Activated CD8-positive, alpha-beta memory T cell treated with anti-CD3 and anti-CD28 coated beads, Interleukin-2, amount 10 ng/mL, durations not matched to agents 7 days and 5 days (primary cell): ENCODE results near the gene EHF. TPM values are rescaled to one million over a fixed set of nuclear protein-coding genes. Genes with fewer than 3 reads are reported as not detected.
"Not testable (repeated sequence)": the region's sequence is repeated elsewhere in the genome, so short reads cannot be mapped to it uniquely, and the experiment has no call there.

Experiments used
- ATAC-seq: fragments of 150-1000 bp; cut with Tn5 transposase; one replicate; pipeline ENCODE4 v1.10.0; 2021; ENCODE audit warnings: moderate library complexity
- CTCF ChIA-PET: fragments of 350-600 bp; sonication (Branson Sonifier 250); formaldehyde crosslinking; loops from one replicate; lab custom pipeline; 2021; ENCODE audit warnings: antibody characterized with exemption; lab: Charles Lee
- DNase-seq: peaks from one replicate; pipeline ENCODE4 v3.0.0-alpha.2; 2020
- H3K27ac Mint-ChIP-seq: one replicate; pipeline ENCODE4 v1.8.0; 2021; ENCODE audit warnings: mild to moderate bottlenecking, mixed read lengths
- H3K27me3 Mint-ChIP-seq: one replicate; pipeline ENCODE4 v1.8.0; 2021; ENCODE audit warnings: mixed read lengths
- H3K36me3 Mint-ChIP-seq: one replicate; pipeline ENCODE4 v1.8.0; 2021; ENCODE audit warnings: mild to moderate bottlenecking, mixed read lengths
- H3K4me1 Mint-ChIP-seq: one replicate; pipeline ENCODE4 v1.8.0; 2021; ENCODE audit warnings: mixed read lengths
- H3K4me3 Mint-ChIP-seq: one replicate; pipeline ENCODE4 v1.8.0; 2021; ENCODE audit warnings: mild to moderate bottlenecking, moderate library complexity, mixed read lengths
- H3K9me3 Mint-ChIP-seq: one replicate; pipeline ENCODE4 v1.8.0; 2022; ENCODE audit warnings: low read depth, mixed read lengths
- total RNA-seq, 2 experiments: library from RNA; stranded (reverse); gene quantifications; one replicate each; pipeline ENCODE4 v1.2.3, GENCODE V29; 2021

The EHF gene
- total RNA-seq, 2 experiments from 2014 or later, result 0.07 to 0.44 TPM

GRCh38 chr11:34680206-34680605, 59.3 kb downstream of the EHF start:
- no peak for ATAC-seq
- Mint-ChIP-seq H3K27me3 (peaks cover 37% of the 10 kb centered on the region), H3K36me3 (no peaks in the 10 kb centered on the region), H3K4me3 (no peak overlapping the region), H3K4me1 (no peaks in the 10 kb centered on the region), H3K27ac (no peak overlapping the region), H3K9me3 (no peaks in the 10 kb centered on the region)
- CTCF ChIA-PET, result no interaction called here
- DNase-seq, result no peak

- Mint-ChIP-seq H3K4me3 (no peak overlapping the region), H3K36me3 (no peaks in the 10 kb centered on the region), H3K27ac (no peak overlapping the region), H3K9me3 (no peaks in the 10 kb centered on the region), H3K27me3 (peaks cover 28% of the 10 kb centered on the region), H3K4me1 (no peaks in the 10 kb centered on the region)
- DNase-seq, result no peak
- ATAC-seq, result no peak
- CTCF ChIA-PET, result no interaction called here
Measured at GRCh38 chr11:34680918-34681586, 60.2 kb downstream of the EHF start.

GRCh38 chr11:34682825-34683224, 61.9 kb downstream of the EHF start:
- Mint-ChIP-seq H3K4me1 (no peaks in the 10 kb centered on the region), H3K36me3 (no peaks in the 10 kb centered on the region), H3K4me3 (no peak overlapping the region), H3K27ac (no peak overlapping the region), H3K27me3 (peaks cover 24% of the 10 kb centered on the region), H3K9me3 (no peaks in the 10 kb centered on the region)
- DNase-seq (no peak), ATAC-seq (no peak)
- CTCF ChIA-PET, result no interaction called here

GRCh38 chr11:34683396-34683795, 62.5 kb downstream of the EHF start:
- peaks cover 20% of the 10 kb centered on the region for H3K27me3 Mint-ChIP-seq
- ATAC-seq (no peak), DNase-seq (no peak)
- H3K4me1 Mint-ChIP-seq, result no peaks in the 10 kb centered on the region
- CTCF ChIA-PET, result no interaction called here
- no peak overlapping the region for H3K27ac Mint-ChIP-seq
- no peak overlapping the region for H3K4me3 Mint-ChIP-seq
- H3K36me3 Mint-ChIP-seq, result no peaks in the 10 kb centered on the region
- no peaks in the 10 kb centered on the region for H3K9me3 Mint-ChIP-seq

- no peaks in the 10 kb centered on the region for H3K36me3 Mint-ChIP-seq
- no peaks in the 10 kb centered on the region for H3K9me3 Mint-ChIP-seq
- H3K4me1 Mint-ChIP-seq, result no peaks in the 10 kb centered on the region
- CTCF ChIA-PET, result no interaction called here
- no peak overlapping the region for H3K27ac Mint-ChIP-seq
- DNase-seq, result no peak
- ATAC-seq, result no peak
- H3K27me3 Mint-ChIP-seq, result peaks cover 11% of the 10 kb centered on the region
- H3K4me3 Mint-ChIP-seq, result no peak overlapping the region
Measured at GRCh38 chr11:34685864-34686263, 65.0 kb downstream of the EHF start.

GRCh38 chr11:34692299-34692698, 71.4 kb downstream of the EHF start:
- ATAC-seq, H3K27ac Mint-ChIP-seq, CTCF ChIA-PET, H3K9me3 Mint-ChIP-seq, H3K4me3 Mint-ChIP-seq, DNase-seq, H3K4me1 Mint-ChIP-seq, H3K36me3 Mint-ChIP-seq: not testable (repeated sequence)
- H3K27me3 Mint-ChIP-seq, result peaks cover 29% of the 10 kb centered on the region

- Mint-ChIP-seq H3K4me1 (no peaks in the 10 kb centered on the region), H3K36me3 (no peaks in the 10 kb centered on the region), H3K27ac (no peak overlapping the region), H3K4me3 (no peak overlapping the region), H3K9me3 (no peaks in the 10 kb centered on the region), H3K27me3 (peaks cover 42% of the 10 kb centered on the region)
- DNase-seq, result no peak
- no peak for ATAC-seq
- CTCF ChIA-PET, result interaction anchor here (0.9 kb wide), 1 partner anchor 82 kb away, joined by 3 read pairs; no protein-coding TSS in a partner anchor
Measured at GRCh38 chr11:34696862-34697261, 76.0 kb downstream of the EHF start.

- no peak overlapping the region for H3K27ac Mint-ChIP-seq
- H3K4me3 Mint-ChIP-seq, result no peak overlapping the region
- CTCF ChIA-PET, result no interaction called here
- H3K9me3 Mint-ChIP-seq, result no peaks in the 10 kb centered on the region
- H3K27me3 Mint-ChIP-seq, result peaks cover 16% of the 10 kb centered on the region
- H3K4me1 Mint-ChIP-seq, result no peaks in the 10 kb centered on the region
- H3K36me3 Mint-ChIP-seq, result no peaks in the 10 kb centered on the region
- no peak for ATAC-seq
- no peak for DNase-seq
Measured at GRCh38 chr11:34706709-34707461, 86.0 kb downstream of the EHF start.

GRCh38 chr11:34707462-34707840, 86.6 kb downstream of the EHF start:
- no peaks in the 10 kb centered on the region for H3K4me1 Mint-ChIP-seq
- CTCF ChIA-PET, result no interaction called here
- no peaks in the 10 kb centered on the region for H3K36me3 Mint-ChIP-seq
- DNase-seq, result no peak
- H3K9me3 Mint-ChIP-seq, result peaks cover 4% of the 10 kb centered on the region
- H3K27me3 Mint-ChIP-seq, result peaks cover 16% of the 10 kb centered on the region
- H3K27ac Mint-ChIP-seq, result no peak overlapping the region
- no peak for ATAC-seq
- no peak overlapping the region for H3K4me3 Mint-ChIP-seq

Other genes starting within 250 kb of the EHF start
- 10 to 100 TPM; 21.6 to 30.1 TPM for gene CAT, start 182.2 kb upstream of the EHF start, total RNA-seq
- not detected for gene ELF5, start 107.3 kb upstream of the EHF start, total RNA-seq